Measurements from ENCODE around the gene FAM117A.

FAM117A gene

DNA sequence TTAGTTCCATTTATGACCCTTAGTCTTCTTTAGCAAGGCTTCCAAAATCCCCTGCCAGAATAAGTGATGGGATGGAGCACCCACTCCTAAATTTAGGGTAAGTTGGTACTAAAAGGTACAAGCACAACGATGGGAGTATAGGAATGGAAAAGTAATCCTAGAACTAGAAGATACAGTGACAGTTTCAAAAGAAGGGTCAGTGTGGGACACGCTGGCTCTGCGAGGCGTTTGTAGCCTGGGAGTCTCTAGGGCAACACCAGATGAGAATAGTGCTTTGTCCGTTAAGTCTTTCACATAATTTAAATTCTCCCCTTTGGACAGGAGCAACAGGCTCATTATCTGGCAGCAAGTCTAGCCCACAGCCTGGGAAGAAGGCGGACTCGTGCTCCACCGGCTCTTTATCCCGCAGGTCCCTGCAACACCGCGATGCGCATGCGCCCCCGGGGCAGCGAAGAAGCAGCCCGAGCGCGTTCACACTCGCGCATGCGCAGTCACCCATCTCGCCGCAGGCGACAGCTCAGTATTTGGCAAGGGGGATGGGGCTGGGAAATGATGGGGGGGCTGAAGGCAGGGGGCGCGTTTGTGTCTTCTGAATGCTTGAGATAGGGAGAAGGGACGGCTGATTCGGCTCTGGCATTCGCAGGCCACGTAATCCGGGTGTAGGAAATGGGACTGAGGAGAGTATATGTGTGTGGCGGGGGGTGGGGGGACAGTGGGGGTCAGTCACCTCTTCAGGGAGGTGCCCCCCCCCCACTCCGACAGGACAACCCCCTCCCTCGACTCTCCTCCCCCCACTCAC is 86.6 kb downstream of the FAM117A start (continued):
- TF ChIP-seq ZNF837 (tag by site-specific recombination; IDR thresholded peaks at IDR 0.05) (0 out of 2 replicates have a peak, but pooled peaks have one; percentile 47), ZNF391 (tag by site-specific recombination; IDR thresholded peaks at IDR 0.05; ENCODE audit: borderline replicate concordance, low read depth) (no peak), ZNF768 (tag by site-specific recombination; IDR thresholded peaks at IDR 0.05) (no peak), KLF16 (tag by site-specific recombination; IDR thresholded peaks at IDR 0.05) (no peak), RBAK (tag by site-specific recombination; IDR thresholded peaks at IDR 0.05) (no peak), SP2 (tag by site-specific recombination; IDR thresholded peaks at IDR 0.05) (peak; percentile 8; the same call in 1 of the 2 replicates), ZNF791 (tag by site-specific recombination; IDR thresholded peaks at IDR 0.05) (no peak), SCRT1 (tag by site-specific recombination; IDR thresholded peaks at IDR 0.05; ENCODE audit: borderline replicate concordance) (peak; percentile 91), ZIC2 (tag by site-specific recombination; IDR thresholded peaks at IDR 0.05) (no peak), ZNF530 (tag by site-specific recombination; IDR thresholded peaks at IDR 0.05; ENCODE audit: low read depth) (no peak), KLF9 (tag by site-specific recombination; IDR thresholded peaks at IDR 0.05; ENCODE audit: low read depth) (no peak), ZNF76 (tag by site-specific recombination; IDR thresholded peaks at IDR 0.05; ENCODE audit: borderline replicate concordance, low read depth) (0 out of 2 replicates have a peak, but pooled peaks have one; percentile 22), KLF1 (tag by site-specific recombination; IDR thresholded peaks at IDR 0.05) (no peak), YY2 (tag by site-specific recombination; IDR thresholded peaks at IDR 0.05) (no peak), ZNF132 (tag by site-specific recombination; IDR thresholded peaks at IDR 0.05; ENCODE audit: borderline replicate concordance) (no peak), ZBTB8A (tag by site-specific recombination; IDR thresholded peaks at IDR 0.05) (no peak), MYNN (tag by site-specific recombination; IDR thresholded peaks at IDR 0.05; ENCODE audit: borderline replicate concordance) (peak; percentile 84; the same call in 1 of the 2 replicates), ZNF157 (tag by site-specific recombination; IDR thresholded peaks at IDR 0.05) (peak; percentile 41; the same call in 1 of the 2 replicates), YY1 (tag by site-specific recombination; IDR thresholded peaks at IDR 0.05) (0 out of 2 replicates have a peak, but pooled peaks have one; percentile 19), ZNF830 (tag by site-specific recombination; IDR thresholded peaks at IDR 0.05; ENCODE audit: low read depth) (no peak), ZBTB48 (tag by site-specific recombination; IDR thresholded peaks at IDR 0.05) (peak; percentile 51; the same call in 1 of the 2 replicates), HOXC10 (CRISPR knock-in tag; IDR thresholded peaks at IDR 0.05) (no peak), ZNF140 (tag by site-specific recombination; IDR thresholded peaks at IDR 0.05) (no peak), ZFP41 (tag by site-specific recombination; IDR thresholded peaks at IDR 0.05; ENCODE audit: borderline replicate concordance) (no peak), SETDB1 (IDR thresholded peaks at IDR 0.05; ENCODE audit: insufficient read length, low read length) (no peak), GLIS1 (tag by site-specific recombination; IDR thresholded peaks at IDR 0.05) (no peak), ZNF175 (tag by site-specific recombination; IDR thresholded peaks at IDR 0.05) (no peak)
- TF ChIP-seq, protein P1, sequence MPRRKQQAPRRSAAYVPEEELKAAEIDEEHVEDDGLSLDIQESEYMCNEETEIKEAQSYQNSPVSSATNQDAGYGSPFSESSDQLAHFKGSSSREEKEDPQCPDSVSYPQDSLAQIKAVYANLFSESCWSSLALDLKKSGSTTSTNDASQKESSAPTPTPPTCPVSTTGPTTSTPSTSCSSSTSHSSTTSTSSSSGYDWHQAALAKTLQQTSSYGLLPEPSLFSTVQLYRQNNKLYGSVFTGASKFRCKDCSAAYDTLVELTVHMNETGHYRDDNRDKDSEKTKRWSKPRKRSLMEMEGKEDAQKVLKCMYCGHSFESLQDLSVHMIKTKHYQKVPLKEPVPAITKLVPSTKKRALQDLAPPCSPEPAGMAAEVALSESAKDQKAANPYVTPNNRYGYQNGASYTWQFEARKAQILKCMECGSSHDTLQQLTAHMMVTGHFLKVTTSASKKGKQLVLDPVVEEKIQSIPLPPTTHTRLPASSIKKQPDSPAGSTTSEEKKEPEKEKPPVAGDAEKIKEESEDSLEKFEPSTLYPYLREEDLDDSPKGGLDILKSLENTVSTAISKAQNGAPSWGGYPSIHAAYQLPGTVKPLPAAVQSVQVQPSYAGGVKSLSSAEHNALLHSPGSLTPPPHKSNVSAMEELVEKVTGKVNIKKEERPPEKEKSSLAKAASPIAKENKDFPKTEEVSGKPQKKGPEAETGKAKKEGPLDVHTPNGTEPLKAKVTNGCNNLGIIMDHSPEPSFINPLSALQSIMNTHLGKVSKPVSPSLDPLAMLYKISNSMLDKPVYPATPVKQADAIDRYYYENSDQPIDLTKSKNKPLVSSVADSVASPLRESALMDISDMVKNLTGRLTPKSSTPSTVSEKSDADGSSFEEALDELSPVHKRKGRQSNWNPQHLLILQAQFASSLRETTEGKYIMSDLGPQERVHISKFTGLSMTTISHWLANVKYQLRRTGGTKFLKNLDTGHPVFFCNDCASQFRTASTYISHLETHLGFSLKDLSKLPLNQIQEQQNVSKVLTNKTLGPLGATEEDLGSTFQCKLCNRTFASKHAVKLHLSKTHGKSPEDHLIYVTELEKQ (tag by site-specific recombination; IDR thresholded peaks at IDR 0.05; ENCODE audit: borderline replicate concordance), result 0 out of 2 replicates have a peak, but pooled peaks have one; percentile 20
- TF ChIP-seq, protein P2, sequence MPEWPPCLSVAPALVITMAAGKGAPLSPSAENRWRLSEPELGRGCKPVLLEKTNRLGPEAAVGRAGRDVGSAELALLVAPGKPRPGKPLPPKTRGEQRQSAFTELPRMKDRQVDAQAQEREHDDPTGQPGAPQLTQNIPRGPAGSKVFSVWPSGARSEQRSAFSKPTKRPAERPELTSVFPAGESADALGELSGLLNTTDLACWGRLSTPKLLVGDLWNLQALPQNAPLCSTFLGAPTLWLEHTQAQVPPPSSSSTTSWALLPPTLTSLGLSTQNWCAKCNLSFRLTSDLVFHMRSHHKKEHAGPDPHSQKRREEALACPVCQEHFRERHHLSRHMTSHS (tag by site-specific recombination; IDR thresholded peaks at IDR 0.05), result no peak
- TF ChIP-seq, protein P3, sequence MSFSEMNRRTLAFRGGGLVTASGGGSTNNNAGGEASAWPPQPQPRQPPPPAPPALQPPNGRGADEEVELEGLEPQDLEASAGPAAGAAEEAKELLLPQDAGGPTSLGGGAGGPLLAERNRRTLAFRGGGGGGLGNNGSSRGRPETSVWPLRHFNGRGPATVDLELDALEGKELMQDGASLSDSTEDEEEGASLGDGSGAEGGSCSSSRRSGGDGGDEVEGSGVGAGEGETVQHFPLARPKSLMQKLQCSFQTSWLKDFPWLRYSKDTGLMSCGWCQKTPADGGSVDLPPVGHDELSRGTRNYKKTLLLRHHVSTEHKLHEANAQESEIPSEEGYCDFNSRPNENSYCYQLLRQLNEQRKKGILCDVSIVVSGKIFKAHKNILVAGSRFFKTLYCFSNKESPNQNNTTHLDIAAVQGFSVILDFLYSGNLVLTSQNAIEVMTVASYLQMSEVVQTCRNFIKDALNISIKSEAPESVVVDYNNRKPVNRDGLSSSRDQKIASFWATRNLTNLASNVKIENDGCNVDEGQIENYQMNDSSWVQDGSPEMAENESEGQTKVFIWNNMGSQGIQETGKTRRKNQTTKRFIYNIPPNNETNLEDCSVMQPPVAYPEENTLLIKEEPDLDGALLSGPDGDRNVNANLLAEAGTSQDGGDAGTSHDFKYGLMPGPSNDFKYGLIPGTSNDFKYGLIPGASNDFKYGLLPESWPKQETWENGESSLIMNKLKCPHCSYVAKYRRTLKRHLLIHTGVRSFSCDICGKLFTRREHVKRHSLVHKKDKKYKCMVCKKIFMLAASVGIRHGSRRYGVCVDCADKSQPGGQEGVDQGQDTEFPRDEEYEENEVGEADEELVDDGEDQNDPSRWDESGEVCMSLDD (tag by site-specific recombination; IDR thresholded peaks at IDR 0.05), result peak; percentile 98
- TF ChIP-seq, protein P4, sequence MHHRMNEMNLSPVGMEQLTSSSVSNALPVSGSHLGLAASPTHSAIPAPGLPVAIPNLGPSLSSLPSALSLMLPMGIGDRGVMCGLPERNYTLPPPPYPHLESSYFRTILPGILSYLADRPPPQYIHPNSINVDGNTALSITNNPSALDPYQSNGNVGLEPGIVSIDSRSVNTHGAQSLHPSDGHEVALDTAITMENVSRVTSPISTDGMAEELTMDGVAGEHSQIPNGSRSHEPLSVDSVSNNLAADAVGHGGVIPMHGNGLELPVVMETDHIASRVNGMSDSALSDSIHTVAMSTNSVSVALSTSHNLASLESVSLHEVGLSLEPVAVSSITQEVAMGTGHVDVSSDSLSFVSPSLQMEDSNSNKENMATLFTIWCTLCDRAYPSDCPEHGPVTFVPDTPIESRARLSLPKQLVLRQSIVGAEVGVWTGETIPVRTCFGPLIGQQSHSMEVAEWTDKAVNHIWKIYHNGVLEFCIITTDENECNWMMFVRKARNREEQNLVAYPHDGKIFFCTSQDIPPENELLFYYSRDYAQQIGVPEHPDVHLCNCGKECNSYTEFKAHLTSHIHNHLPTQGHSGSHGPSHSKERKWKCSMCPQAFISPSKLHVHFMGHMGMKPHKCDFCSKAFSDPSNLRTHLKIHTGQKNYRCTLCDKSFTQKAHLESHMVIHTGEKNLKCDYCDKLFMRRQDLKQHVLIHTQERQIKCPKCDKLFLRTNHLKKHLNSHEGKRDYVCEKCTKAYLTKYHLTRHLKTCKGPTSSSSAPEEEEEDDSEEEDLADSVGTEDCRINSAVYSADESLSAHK (tag by site-specific recombination; IDR thresholded peaks at IDR 0.05), result peak; percentile 70; the same call in 1 of the 2 replicates
